Activated CD4-positive, alpha-beta T cell treated with anti-CD3 and anti-CD28 coated beads, Interleukin-2, amount 10 ng/mL, durations not matched to agents 24 days and 14 days (primary cell): Measurements from ENCODE around the gene IGF1R. TPM values are rescaled to one million over a fixed set of nuclear protein-coding genes. Genes with fewer than 3 reads are reported as not detected.
"Not testable (repeated sequence)": the region's sequence is repeated elsewhere in the genome, so short reads cannot be mapped to it uniquely, and the experiment has no call there.

ENCODE experiments used
- DNase-seq: peaks from one replicate; pipeline ENCODE4 v3.0.0; 2022
- H3K27ac Mint-ChIP-seq: one replicate; pipeline ENCODE4 v1.8.0; 2022; ENCODE audit warnings: mild to moderate bottlenecking, mixed read lengths
- H3K27me3 Mint-ChIP-seq: one replicate; pipeline ENCODE4 v1.8.0; 2022; ENCODE audit warnings: mixed read lengths
- H3K36me3 Mint-ChIP-seq: one replicate; pipeline ENCODE4 v1.8.0; 2022; ENCODE audit warnings: low read depth, mild to moderate bottlenecking, mixed read lengths
- H3K4me1 Mint-ChIP-seq: one replicate; pipeline ENCODE4 v1.8.0; 2021; ENCODE audit warnings: mixed read lengths
- H3K4me3 Mint-ChIP-seq: one replicate; pipeline ENCODE4 v1.8.0; 2022; ENCODE audit warnings: mild to moderate bottlenecking, moderate library complexity, mixed read lengths
- H3K9me3 Mint-ChIP-seq: one replicate; pipeline ENCODE4 v1.8.0; 2021; ENCODE audit warnings: mixed read lengths
- intact Hi-C: fragments of 100-400 bp; cut with micrococcal nuclease; formaldehyde crosslinking; loops from one replicate; pipeline ENCODE4 v1.15.1; 2023
- total RNA-seq: library from RNA; stranded (reverse); gene quantifications from 2 replicates; pipeline ENCODE4 v1.2.3, GENCODE V29; 2022

The IGF1R gene
- total RNA-seq, 1 donor from 2014 or later, result 35.3 TPM

DNA sequence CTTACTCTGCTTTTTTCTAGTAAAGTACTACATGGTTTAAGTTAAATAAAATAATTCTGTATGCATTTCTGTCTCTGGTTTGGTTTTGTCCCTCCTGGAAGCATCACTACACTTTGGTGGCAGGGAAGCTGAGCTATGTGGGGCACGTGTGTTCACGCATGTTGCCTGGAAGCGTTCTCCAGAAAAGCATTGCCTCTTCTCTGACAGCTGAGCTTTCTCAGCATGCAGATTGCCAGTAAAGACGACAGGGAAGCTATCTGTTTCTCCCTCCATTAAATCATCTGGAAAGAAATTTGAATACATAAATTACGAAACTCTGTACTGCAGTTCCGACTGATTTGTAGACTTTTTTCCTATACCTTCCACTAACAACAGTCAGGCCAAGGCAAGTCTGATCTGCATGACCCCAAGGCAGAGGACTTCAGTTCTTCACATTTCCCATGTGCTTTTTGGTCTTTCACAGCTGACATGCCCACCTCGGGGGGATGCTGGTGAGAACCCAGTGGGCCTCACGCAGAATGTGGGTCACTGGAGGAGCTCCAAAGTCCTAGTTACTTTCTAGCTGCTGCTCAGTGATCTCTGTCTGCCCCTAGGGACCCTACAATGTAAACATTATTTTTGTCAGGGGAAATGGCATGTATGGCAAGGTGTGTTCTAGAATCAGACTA lies 316.3 kb downstream of the IGF1R start:
- peaks cover 10% of the 10 kb centered on the region for H3K9me3 Mint-ChIP-seq
- intact Hi-C loops, result no loop called here
- H3K27me3 Mint-ChIP-seq, result no peaks in the 10 kb centered on the region
- peaks cover 32% of the 10 kb centered on the region for H3K36me3 Mint-ChIP-seq
- no peaks in the 10 kb centered on the region for H3K4me1 Mint-ChIP-seq
- no peak overlapping the region for H3K27ac Mint-ChIP-seq
- no peak overlapping the region for H3K4me3 Mint-ChIP-seq
- DNase-seq, result no peak

GRCh38 chr15:98965134-98965491 lies 316.8 kb downstream of the IGF1R start:
- H3K36me3 Mint-ChIP-seq, result peaks cover 30% of the 10 kb centered on the region
- H3K4me1 Mint-ChIP-seq, H3K27me3 Mint-ChIP-seq, H3K9me3 Mint-ChIP-seq, H3K4me3 Mint-ChIP-seq, DNase-seq, intact Hi-C loops, H3K27ac Mint-ChIP-seq: not testable (repeated sequence)

GRCh38 chr15:98965597-98965996 lies 317.3 kb downstream of the IGF1R start:
- Mint-ChIP-seq H3K4me1 (no peaks in the 10 kb centered on the region), H3K36me3 (peaks cover 25% of the 10 kb centered on the region), H3K27ac (no peak overlapping the region), H3K9me3 (peaks cover 10% of the 10 kb centered on the region), H3K4me3 (no peak overlapping the region), H3K27me3 (no peaks in the 10 kb centered on the region)
- DNase-seq, result no peak
- intact Hi-C loops, result no loop called here

- Mint-ChIP-seq H3K27ac (no peak overlapping the region), H3K9me3 (peaks cover 7% of the 10 kb centered on the region), H3K4me1 (no peaks in the 10 kb centered on the region), H3K27me3 (no peaks in the 10 kb centered on the region), H3K36me3 (peaks cover 19% of the 10 kb centered on the region), H3K4me3 (no peak overlapping the region)
- intact Hi-C loops, result no loop called here
- DNase-seq, result no peak
Measured at GRCh38 chr15:98966091-98966787, 317.9 kb downstream of the IGF1R start.

- Mint-ChIP-seq H3K27me3 (no peaks in the 10 kb centered on the region), H3K4me3 (no peak overlapping the region), H3K27ac (no peak overlapping the region), H3K4me1 (no peaks in the 10 kb centered on the region), H3K36me3 (peaks cover 11% of the 10 kb centered on the region), H3K9me3 (no peaks in the 10 kb centered on the region)
- DNase-seq, result no peak
- intact Hi-C loops, result no loop called here
Measured at GRCh38 chr15:98967096-98967495, 318.8 kb downstream of the IGF1R start.

- H3K9me3 Mint-ChIP-seq, result no peaks in the 10 kb centered on the region
- no peak for DNase-seq
Measured at GRCh38 chr15:98967916-98968315, 319.6 kb downstream of the IGF1R start.

DNA sequence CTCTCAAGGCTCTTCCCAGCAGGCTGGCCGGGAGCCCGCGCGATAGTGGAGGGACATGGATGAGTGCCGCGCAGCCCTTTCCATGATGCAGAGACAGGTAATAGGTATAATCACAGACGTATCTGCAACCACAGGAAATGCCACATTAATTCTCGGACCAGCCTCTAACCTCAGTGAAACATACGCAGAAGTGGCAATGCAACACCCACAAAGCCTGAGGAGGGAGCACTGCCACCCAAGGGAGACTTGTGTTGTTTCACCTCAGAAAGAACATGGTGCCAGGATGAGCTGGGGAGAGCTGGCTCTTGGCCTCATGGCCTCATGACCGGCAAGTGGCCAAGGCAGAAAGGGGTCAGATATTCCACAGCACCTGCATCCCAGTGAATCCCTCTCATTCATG lies 320.2 kb downstream of the IGF1R start:
- Mint-ChIP-seq H3K36me3 (no peaks in the 10 kb centered on the region), H3K4me3 (no peak overlapping the region), H3K9me3 (no peaks in the 10 kb centered on the region), H3K27ac (no peak overlapping the region), H3K4me1 (no peaks in the 10 kb centered on the region), H3K27me3 (no peaks in the 10 kb centered on the region)
- intact Hi-C loops, result no loop called here
- no peak for DNase-seq

More at GRCh38 chr15:98967916-98968315, 319.6 kb downstream of the IGF1R start:
- Mint-ChIP-seq H3K27ac (no peak overlapping the region), H3K4me3 (no peak overlapping the region), H3K36me3 (peaks cover 3% of the 10 kb centered on the region), H3K4me1 (no peaks in the 10 kb centered on the region), H3K27me3 (no peaks in the 10 kb centered on the region)
- intact Hi-C loops, result no loop called here

DNA sequence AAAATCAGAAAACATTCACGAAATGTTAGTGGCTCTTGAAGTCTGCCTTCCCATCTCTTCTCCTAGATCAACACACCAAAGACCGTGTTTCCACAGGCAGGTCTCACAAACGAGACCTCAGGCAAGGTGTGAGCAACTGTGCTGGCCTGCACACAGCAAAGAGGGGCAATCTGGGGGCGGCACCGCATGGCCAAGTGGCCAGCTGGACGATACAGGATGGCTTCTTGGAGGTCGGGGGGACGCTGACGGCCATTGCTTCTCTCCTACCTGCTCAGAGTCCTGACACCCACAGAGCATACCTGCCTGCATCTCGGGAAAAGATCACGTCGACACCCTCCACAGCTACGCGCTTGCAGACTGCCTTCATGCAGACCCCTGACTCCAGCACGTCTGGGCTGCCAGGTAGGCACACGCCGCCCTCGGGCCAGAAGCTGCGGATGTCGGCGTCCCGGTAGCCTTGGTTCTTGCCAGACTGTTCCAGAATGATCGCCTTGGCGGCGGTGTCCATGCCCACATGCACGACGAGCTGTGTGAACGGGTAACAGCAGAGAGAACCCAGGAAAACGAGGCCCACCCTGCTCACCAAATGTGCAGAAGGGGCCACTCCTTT lies 320.9 kb downstream of the IGF1R start:
- no peaks in the 10 kb centered on the region for H3K9me3 Mint-ChIP-seq
- no peak for DNase-seq
- peaks cover 2% of the 10 kb centered on the region for H3K27me3 Mint-ChIP-seq
- H3K36me3 Mint-ChIP-seq, result no peaks in the 10 kb centered on the region
- intact Hi-C loops, result no loop called here
- no peaks in the 10 kb centered on the region for H3K4me1 Mint-ChIP-seq
- no peak overlapping the region for H3K4me3 Mint-ChIP-seq
- H3K27ac Mint-ChIP-seq, result no peak overlapping the region

DNA sequence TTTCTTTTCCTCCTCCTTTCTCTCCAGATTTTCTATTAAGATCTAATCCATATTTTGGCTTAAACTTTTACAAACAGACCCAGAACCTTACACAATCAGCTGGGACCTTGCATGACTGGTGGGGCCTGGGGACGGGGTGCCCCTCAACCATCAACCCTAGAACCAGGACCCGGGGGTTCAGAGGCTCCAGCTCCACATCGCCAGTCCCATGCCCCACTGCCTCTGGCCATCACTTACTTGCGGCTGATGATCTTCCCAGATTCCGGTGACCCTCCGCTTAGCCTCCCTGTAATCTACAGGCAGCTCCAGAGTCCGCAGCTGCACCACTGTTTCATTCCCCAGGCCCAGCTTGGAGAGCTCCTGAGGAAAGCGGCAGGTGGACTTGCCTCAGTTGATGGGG lies 322.5 kb downstream of the IGF1R start:
- no peaks in the 10 kb centered on the region for H3K4me1 Mint-ChIP-seq
- DNase-seq, result no peak
- no peaks in the 10 kb centered on the region for H3K36me3 Mint-ChIP-seq
- no peak overlapping the region for H3K27ac Mint-ChIP-seq
- intact Hi-C loops, result no loop called here
- no peak overlapping the region for H3K4me3 Mint-ChIP-seq
- peaks cover 2% of the 10 kb centered on the region for H3K27me3 Mint-ChIP-seq
- H3K9me3 Mint-ChIP-seq, result no peaks in the 10 kb centered on the region

DNA sequence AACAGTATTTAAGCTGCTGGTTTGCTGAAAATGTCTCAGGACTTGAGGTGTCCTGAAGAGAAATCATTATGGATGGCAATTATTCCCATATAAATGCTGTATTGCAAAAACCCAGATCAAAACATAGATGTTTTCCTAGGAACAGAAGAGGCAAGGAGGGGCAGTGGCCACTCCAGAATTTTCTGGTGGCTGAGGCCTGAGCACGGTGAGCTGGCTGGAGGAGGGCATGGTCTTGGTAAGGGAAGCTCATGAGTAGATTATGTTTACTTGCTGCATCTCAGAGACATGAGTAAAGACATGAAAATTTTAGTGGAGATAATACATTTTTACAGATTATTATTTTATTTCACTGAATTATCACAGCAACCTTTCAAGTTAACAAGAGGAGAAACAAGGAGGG lies 328.2 kb downstream of the IGF1R start:
- Mint-ChIP-seq H3K4me1 (no peaks in the 10 kb centered on the region), H3K36me3 (no peaks in the 10 kb centered on the region), H3K27me3 (peaks cover 2% of the 10 kb centered on the region), H3K9me3 (no peaks in the 10 kb centered on the region), H3K4me3 (no peak overlapping the region), H3K27ac (no peak overlapping the region)
- intact Hi-C loops, result no loop called here
- no peak for DNase-seq

DNA sequence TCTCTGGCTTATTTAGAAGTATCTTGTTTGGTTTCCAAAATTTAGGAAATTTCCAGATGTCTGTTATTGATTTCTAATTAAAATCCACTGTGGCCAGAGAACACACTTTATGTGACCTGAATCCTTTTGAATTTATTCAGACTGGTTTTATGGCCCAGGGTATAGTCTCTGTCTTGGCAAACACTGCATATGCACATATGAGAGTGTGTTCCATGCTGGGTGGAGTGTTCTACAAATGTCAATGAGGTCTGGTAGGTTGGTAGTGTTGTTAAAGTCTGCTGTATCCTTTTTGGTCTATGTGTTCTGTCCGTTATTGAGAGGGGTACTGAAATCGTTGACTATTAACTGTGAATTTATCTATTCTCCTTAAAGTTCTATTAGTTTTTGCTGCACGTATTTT lies 329.1 kb downstream of the IGF1R start:
- Mint-ChIP-seq H3K36me3 (no peaks in the 10 kb centered on the region), H3K27me3 (peaks cover 2% of the 10 kb centered on the region), H3K4me1 (no peaks in the 10 kb centered on the region), H3K4me3 (no peak overlapping the region), H3K9me3 (no peaks in the 10 kb centered on the region), H3K27ac (no peak overlapping the region)
- DNase-seq, result no peak
- intact Hi-C loops, result no loop called here

DNA sequence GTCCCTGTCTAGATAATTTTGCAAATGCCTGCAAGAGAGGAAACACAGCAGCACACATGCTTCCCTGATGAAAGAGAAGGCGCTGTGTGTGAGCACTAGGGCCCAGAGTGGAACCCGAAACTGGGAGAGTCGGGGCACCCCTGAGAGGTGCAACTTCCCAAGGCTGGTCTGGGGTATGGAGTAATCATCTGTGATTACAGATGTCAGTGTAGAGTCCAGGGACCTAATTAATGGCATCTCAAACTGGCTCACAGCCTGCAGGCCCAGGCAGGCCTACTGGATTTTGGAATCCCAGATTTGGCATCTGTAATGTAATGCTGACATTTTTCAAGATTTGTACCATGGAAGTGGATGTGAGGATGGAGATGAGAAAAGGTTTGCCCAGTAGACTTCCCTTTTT lies 329.8 kb downstream of the IGF1R start:
- Mint-ChIP-seq H3K4me1 (no peaks in the 10 kb centered on the region), H3K36me3 (no peaks in the 10 kb centered on the region), H3K9me3 (no peaks in the 10 kb centered on the region), H3K4me3 (no peak overlapping the region), H3K27me3 (peaks cover 2% of the 10 kb centered on the region), H3K27ac (no peak overlapping the region)
- DNase-seq, result no peak
- intact Hi-C loops, result no loop called here

- no peak overlapping the region for H3K27ac Mint-ChIP-seq
- H3K36me3 Mint-ChIP-seq, result no peaks in the 10 kb centered on the region
- intact Hi-C loops, result no loop called here
- no peaks in the 10 kb centered on the region for H3K27me3 Mint-ChIP-seq
- DNase-seq, result no peak
- no peaks in the 10 kb centered on the region for H3K4me1 Mint-ChIP-seq
- H3K9me3 Mint-ChIP-seq, result peaks cover 5% of the 10 kb centered on the region
- H3K4me3 Mint-ChIP-seq, result no peak overlapping the region
Measured at GRCh38 chr15:98980899-98981228, 332.5 kb downstream of the IGF1R start.

DNA sequence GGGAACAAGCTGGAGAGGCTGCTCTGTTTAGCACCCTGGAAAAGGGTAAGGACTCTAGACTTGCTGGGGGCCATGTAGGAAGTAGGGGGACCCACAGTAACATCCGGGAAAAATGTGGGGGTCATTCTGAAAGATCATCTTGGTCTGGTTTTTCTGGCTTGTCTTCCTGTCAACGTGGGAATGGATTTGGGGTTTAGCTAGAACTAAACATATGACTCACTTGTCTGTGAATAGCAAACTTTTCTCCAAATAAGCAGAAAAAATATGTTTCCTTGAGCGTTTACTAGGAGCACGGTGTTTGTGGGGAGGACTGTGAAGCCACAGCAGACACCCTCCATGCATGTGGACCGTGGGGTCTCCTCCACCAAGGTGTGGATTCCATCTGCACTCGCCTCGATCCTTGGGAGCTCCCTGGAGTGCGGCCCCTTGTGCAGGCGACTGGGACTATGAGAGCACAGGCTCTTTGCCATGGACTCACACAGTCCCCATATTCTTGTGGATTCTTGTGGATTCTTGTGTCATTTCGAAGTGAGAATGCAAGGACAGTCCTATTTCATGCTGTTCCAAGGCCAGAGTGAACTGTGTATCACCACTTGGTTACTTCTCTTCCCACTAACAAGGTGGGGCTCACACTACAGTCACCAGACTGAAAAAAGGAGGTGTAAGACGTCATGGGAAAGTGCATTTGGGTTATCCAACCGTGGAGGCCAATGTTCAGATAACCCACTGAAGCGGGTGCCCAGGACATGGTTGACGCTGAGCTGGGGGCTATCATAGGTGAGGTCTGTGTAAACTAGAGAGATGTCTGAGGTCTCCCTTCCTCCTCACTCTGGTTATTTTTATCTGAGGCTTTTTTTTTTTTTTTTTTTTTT lies 333.7 kb downstream of the IGF1R start:
- peaks cover 2% of the 10 kb centered on the region for H3K36me3 Mint-ChIP-seq
- H3K27me3 Mint-ChIP-seq, result no peaks in the 10 kb centered on the region
- H3K4me3 Mint-ChIP-seq, result no peak overlapping the region
- intact Hi-C loops, result no loop called here
- no peak overlapping the region for H3K27ac Mint-ChIP-seq
- DNase-seq, result no peak
- H3K4me1 Mint-ChIP-seq, result no peaks in the 10 kb centered on the region
- H3K9me3 Mint-ChIP-seq, result peaks cover 14% of the 10 kb centered on the region
